ENCODE data around the gene MED13. TPM values are rescaled to one million over a fixed set of nuclear protein-coding genes. Genes with fewer than 3 reads are reported as not detected.
"Not testable (repeated sequence)": the region's sequence is repeated elsewhere in the genome, so short reads cannot be mapped to it uniquely, and the experiment has no call there.

The MED13 gene
- total RNA-seq, 2 donors from 2014 or later = 66.0 to 67.7 TPM

DNA sequence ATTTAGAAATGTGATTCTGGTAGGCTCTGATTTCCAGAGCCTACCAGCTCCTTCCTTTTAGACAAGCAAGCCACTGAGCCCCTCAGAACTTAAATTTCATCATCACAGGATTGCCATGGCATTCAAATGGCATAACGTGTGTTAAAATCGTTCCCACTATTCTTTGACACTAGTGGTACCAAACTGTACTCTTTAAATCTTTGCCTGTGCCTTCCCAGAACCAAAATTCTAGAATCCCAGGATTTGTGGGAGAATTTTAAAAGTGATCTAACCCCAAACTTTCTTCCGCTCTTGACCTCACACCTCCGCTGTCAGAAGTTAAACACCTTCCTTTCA is 137.0 kb downstream of the MED13 start:
- peaks cover 4% of the 10 kb centered on the region for H3K27me3 ChIP-seq (ENCODE audit: control insufficient read depth, insufficient read depth, low read length, poor library complexity, severe bottlenecking)
- Mint-ChIP-seq H3K36me3 (ENCODE audit: low read depth) (peaks cover 23% of the 10 kb centered on the region), H3K4me1 (peaks cover 10% of the 10 kb centered on the region), H3K27me3 (ENCODE audit: insufficient read depth) (peaks cover 10% of the 10 kb centered on the region), H3K27ac (peak overlapping the region; percentile 74), H3K4me3 (peak overlapping the region; percentile 91), H3K9me3 (no peaks in the 10 kb centered on the region)
- no peaks in the 10 kb centered on the region for H3K9me3 ChIP-seq (ENCODE audit: control insufficient read depth, low read length)
- H3K4me1 ChIP-seq (ENCODE audit: control insufficient read depth, insufficient read depth, low read length) = peaks cover 3% of the 10 kb centered on the region
- H3K27ac ChIP-seq (ENCODE audit: low read depth, low read length) = no peak overlapping the region
- TF ChIP-seq, protein P1, sequence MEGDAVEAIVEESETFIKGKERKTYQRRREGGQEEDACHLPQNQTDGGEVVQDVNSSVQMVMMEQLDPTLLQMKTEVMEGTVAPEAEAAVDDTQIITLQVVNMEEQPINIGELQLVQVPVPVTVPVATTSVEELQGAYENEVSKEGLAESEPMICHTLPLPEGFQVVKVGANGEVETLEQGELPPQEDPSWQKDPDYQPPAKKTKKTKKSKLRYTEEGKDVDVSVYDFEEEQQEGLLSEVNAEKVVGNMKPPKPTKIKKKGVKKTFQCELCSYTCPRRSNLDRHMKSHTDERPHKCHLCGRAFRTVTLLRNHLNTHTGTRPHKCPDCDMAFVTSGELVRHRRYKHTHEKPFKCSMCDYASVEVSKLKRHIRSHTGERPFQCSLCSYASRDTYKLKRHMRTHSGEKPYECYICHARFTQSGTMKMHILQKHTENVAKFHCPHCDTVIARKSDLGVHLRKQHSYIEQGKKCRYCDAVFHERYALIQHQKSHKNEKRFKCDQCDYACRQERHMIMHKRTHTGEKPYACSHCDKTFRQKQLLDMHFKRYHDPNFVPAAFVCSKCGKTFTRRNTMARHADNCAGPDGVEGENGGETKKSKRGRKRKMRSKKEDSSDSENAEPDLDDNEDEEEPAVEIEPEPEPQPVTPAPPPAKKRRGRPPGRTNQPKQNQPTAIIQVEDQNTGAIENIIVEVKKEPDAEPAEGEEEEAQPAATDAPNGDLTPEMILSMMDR (conservative IDR thresholded peaks at IDR 0.05) = no peak
- no peak for DNase-seq
- H3K4me3 ChIP-seq (ENCODE audit: low read length) = peak overlapping the region; percentile 99
- WGBS, 2 experiments (ENCODE audit: insufficient coverage in 1 of 2, insufficient read length in 1 of 2) = 58% methylated on average over 4 of the region's 4 CpGs; no CpG with 5 or more reads in 1 of the 2 experiments
- H3K36me3 ChIP-seq (ENCODE audit: control insufficient read depth, insufficient read depth, low read length) = peaks cover 16% of the 10 kb centered on the region
- H3K9ac ChIP-seq (ENCODE audit: extremely low read depth, low read length, poor library complexity, severe bottlenecking) = no peak overlapping the region

DNA sequence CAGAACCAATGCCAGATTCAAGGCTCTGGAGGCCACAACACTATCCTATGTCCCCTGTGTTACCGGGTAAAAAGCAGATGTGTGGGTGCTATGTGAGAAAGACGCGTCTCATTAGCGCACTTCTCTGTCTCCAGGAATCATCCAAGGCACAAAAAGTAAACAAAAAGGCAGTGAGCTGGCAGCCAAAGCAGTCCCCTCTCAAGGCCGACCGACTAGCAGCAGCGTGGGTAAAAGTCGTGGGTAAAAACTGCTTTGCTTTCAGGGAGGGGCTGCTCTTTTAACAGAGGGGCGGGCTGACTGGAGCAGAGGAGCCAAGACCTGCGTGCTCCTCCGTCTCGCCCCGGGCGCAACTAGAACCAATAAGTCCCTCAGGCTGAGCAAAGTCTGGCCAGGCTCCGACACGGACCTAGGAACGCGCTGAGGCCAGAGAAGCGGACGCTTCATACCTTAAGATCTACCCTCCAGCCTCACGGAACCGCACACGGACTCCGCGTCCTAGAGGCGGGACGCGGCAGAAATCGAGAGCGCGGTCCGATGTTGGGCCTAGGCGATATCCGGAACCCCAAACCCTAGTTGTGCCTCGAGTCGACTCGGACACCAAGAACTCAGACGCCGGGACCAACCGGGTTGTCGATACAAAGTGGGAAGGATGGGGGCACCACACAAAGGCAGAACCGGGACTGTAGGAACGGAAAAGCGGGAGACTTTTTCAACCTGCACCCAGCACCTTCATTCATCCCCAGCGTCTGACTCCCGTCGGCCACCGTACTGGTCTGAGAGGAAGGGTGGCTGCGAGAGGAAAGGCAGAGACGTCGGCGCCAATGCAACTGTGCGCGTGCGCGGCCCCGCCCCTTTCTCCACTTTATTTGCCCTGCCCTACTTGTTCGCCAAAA is 137.6 kb downstream of the MED13 start, which contains the start of gene INTS2:
Gene INTS2, minus strand, starts transcription at position 775 of the 893 bp plus-strand sequence. CDS start 1,338 bp downstream, outside the sequence.
- Mint-ChIP-seq H3K36me3 (ENCODE audit: low read depth) (peaks cover 25% of the 10 kb centered on the region), H3K4me1 (peaks cover 10% of the 10 kb centered on the region), H3K9me3 (no peaks in the 10 kb centered on the region), H3K4me3 (peak within 1 kb of the TSS; percentile 91), H3K27ac (peak within 1 kb of the TSS; percentile 74), H3K27me3 (ENCODE audit: insufficient read depth) (peaks cover 10% of the 10 kb centered on the region)
- Histone ChIP-seq H3K4me3 (ENCODE audit: low read length) (peak within 1 kb of the TSS; percentile 99), H3K4me1 (ENCODE audit: control insufficient read depth, insufficient read depth, low read length) (peaks cover 3% of the 10 kb centered on the region), H3K9me3 (ENCODE audit: control insufficient read depth, low read length) (no peaks in the 10 kb centered on the region), H3K36me3 (ENCODE audit: control insufficient read depth, insufficient read depth, low read length) (peaks cover 17% of the 10 kb centered on the region), H3K27ac (ENCODE audit: low read depth, low read length) (peak within 1 kb of the TSS; percentile 45), H3K9ac (ENCODE audit: extremely low read depth, low read length, poor library complexity, severe bottlenecking) (peak within 1 kb of the TSS; percentile 83), H3K27me3 (ENCODE audit: control insufficient read depth, insufficient read depth, low read length, poor library complexity, severe bottlenecking) (peaks cover 4% of the 10 kb centered on the region)
- TF ChIP-seq, protein P1 (conservative IDR thresholded peaks at IDR 0.05) = no peak
- DNase-seq = peak; percentile 99
- 1% methylated on average over 24 to 58 of the region's 58 CpGs for WGBS, 2 experiments (ENCODE audit: insufficient coverage in 1 of 2, insufficient read length in 1 of 2)

DNA sequence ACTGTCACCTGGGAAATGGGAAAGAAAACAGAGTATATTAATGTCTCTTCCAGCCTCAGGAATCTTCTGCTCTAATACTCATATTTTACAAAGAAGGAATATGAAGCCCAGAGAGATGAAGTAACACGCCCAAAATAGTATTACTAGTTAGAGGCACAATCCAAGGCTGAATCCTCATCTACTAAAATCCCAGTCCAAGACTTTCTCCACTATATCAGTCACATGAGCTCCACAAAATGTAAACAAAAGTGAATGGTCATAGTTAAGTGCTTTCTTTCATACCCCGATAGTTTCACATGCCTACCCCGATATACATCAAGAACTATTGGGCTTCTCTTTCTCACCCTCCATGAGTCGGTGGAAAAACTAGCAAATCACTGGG is 138.3 kb downstream of the MED13 start:
- Histone ChIP-seq H3K27me3 (ENCODE audit: control insufficient read depth, insufficient read depth, low read length, poor library complexity, severe bottlenecking) (peaks cover 4% of the 10 kb centered on the region), H3K4me3 (ENCODE audit: low read length) (peak overlapping the region; percentile 99), H3K9me3 (ENCODE audit: control insufficient read depth, low read length) (no peaks in the 10 kb centered on the region), H3K27ac (ENCODE audit: low read depth, low read length) (no peak overlapping the region), H3K36me3 (ENCODE audit: control insufficient read depth, insufficient read depth, low read length) (peaks cover 17% of the 10 kb centered on the region), H3K9ac (ENCODE audit: extremely low read depth, low read length, poor library complexity, severe bottlenecking) (peak overlapping the region; percentile 83), H3K4me1 (ENCODE audit: control insufficient read depth, insufficient read depth, low read length) (peaks cover 3% of the 10 kb centered on the region)
- H3K4me1 Mint-ChIP-seq = peaks cover 10% of the 10 kb centered on the region
- H3K9me3 Mint-ChIP-seq = no peaks in the 10 kb centered on the region
- peaks cover 28% of the 10 kb centered on the region for H3K36me3 Mint-ChIP-seq (ENCODE audit: low read depth)
- H3K27me3 Mint-ChIP-seq (ENCODE audit: insufficient read depth) = peaks cover 10% of the 10 kb centered on the region
- H3K27ac Mint-ChIP-seq = peak overlapping the region; percentile 74
- 47 to 65% methylated on average over 3 to 4 of the region's 4 CpGs for WGBS, 2 experiments (ENCODE audit: insufficient coverage in 1 of 2, insufficient read length in 1 of 2)
- DNase-seq = no peak
- H3K4me3 Mint-ChIP-seq = peak overlapping the region; percentile 91
- TF ChIP-seq, protein P1 (conservative IDR thresholded peaks at IDR 0.05) = no peak

DNA sequence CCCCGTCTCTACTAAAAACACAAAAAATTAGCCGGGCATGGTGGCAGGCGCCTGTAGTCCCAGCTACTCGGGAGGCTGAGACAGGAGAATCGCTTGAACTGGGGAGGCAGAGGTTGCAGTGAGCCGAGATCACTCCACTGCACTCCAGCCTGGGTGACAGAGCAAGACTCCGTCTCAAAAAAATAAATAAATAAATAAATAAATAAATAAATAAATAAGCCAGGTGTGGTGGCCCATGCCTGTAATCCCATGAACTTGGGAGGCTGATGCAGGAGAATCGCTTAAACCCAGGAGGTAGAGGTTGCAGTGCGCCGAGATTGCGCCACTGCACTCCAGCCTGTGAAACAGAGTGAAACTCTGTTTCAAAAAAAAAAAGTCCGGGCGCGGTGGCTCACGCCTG is 149.9 kb downstream of the MED13 start:
- not testable (repeated sequence) for H3K9me3 Mint-ChIP-seq; H3K4me1 Mint-ChIP-seq; H3K9ac ChIP-seq (ENCODE audit: extremely low read depth, low read length, poor library complexity, severe bottlenecking); H3K27me3 Mint-ChIP-seq (ENCODE audit: insufficient read depth); H3K27ac ChIP-seq (ENCODE audit: low read depth, low read length); H3K4me3 ChIP-seq (ENCODE audit: low read length); DNase-seq; H3K27me3 ChIP-seq (ENCODE audit: control insufficient read depth, insufficient read depth, low read length, poor library complexity, severe bottlenecking); H3K9me3 ChIP-seq (ENCODE audit: control insufficient read depth, low read length); H3K4me3 Mint-ChIP-seq; H3K27ac Mint-ChIP-seq; H3K4me1 ChIP-seq (ENCODE audit: control insufficient read depth, insufficient read depth, low read length)
- WGBS, 2 experiments (ENCODE audit: insufficient coverage in 1 of 2, insufficient read length in 1 of 2) = 92% methylated on average over 7 to 14 of the region's 15 CpGs
- H3K36me3 Mint-ChIP-seq (ENCODE audit: low read depth) = peaks cover 69% of the 10 kb centered on the region
- H3K36me3 ChIP-seq (ENCODE audit: control insufficient read depth, insufficient read depth, low read length) = peaks cover 54% of the 10 kb centered on the region

All from endodermal cell (in vitro differentiated cells).